Tibial nerve (tissue), 4 donors: ENCODE results near the gene FAM227B. TPM values are rescaled to one million over a fixed set of nuclear protein-coding genes. Genes with fewer than 3 reads are reported as not detected.
"Not testable (repeated sequence)": the region's sequence is repeated elsewhere in the genome, so short reads cannot be mapped to it uniquely, and the experiment has no call there.

Source experiments
- DNase-seq, 2 donors: peaks; one replicate each; pipeline ENCODE4 v3.0.0-alpha.2; 2019; ENCODE audit warnings: low spot score in 2 of 2
- H3K27ac ChIP-seq, 4 donors: fragments of 200-600 bp; sonication (generic) in 3 of 4; one replicate each; pipeline ENCODE4 v1.5.1; 2017 to 2019; ENCODE audit warnings: mild to moderate bottlenecking in 1 of 4
- H3K27me3 ChIP-seq, 2 donors: fragments of 200-600 bp; sonication (generic) in 1 of 2; one replicate each; pipeline versions ENCODE4 v1.5.1 to v1.6.0; 2017 to 2019
- H3K36me3 ChIP-seq, 3 donors: fragments of 200-600 bp; sonication (generic); one replicate each; pipeline ENCODE4 v1.5.1; 2018 to 2019
- H3K4me1 ChIP-seq, 4 donors: fragments of 200-600 bp; sonication (generic) in 3 of 4; one replicate each; pipeline ENCODE4 v1.5.1; 2017 to 2019
- H3K4me3 ChIP-seq, 4 donors: fragments of 200-600 bp; sonication (generic) in 3 of 4; one replicate each; pipeline ENCODE4 v1.5.1; 2017 to 2019; ENCODE audit warnings: mild to moderate bottlenecking in 1 of 4, moderate library complexity in 1 of 4
- H3K9me3 ChIP-seq, 4 donors: fragments of 200-600 bp; sonication (generic) in 3 of 4; one replicate each; pipeline ENCODE4 v1.5.1; 2017 to 2019
- CTCF ChIP-seq, 5 experiments: fragments of 200-600 bp in 3 of 5; fragments of 450-650 bp in 2 of 5; sonication (generic) in 3 of 5; IDR thresholded peaks; one replicate each; pipeline ENCODE4 v1.5.1; 2016 to 2019; ENCODE audit warnings: antibody characterized with exemption in 5 of 5, mild to moderate bottlenecking in 3 of 5, moderate library complexity in 2 of 5
- EP300 ChIP-seq, 2 donors: sonication (generic); formaldehyde crosslinking; IDR thresholded peaks; one replicate each; pipeline ENCODE4 v1.6.1; 2017; ENCODE audit warnings: antibody characterized with exemption in 2 of 2, mild to moderate bottlenecking in 1 of 2
- POLR2A ChIP-seq, 2 donors: fragments of 450-650 bp; IDR thresholded peaks; one replicate each; pipeline ENCODE4 v1.6.1; 2017; ENCODE audit warnings: antibody characterized with exemption in 2 of 2, mild to moderate bottlenecking in 2 of 2, moderate library complexity in 2 of 2
- WGBS, 2 donors: methylation state at CpG; one replicate each; pipeline ENCODE4 v1.1.5; 2018; 5-methylcytosine and 5-hydroxymethylcytosine counted together
- total RNA-seq, 4 donors: library from RNA; depleted of rRNA; stranded (reverse); fragments of >200 nt; gene quantifications; one replicate each; pipeline ENCODE4 v1.1.0, GENCODE V29; 2016

The FAM227B gene
- total RNA-seq, 4 donors from 2014 or later = 2.1 to 14.2 (median 7.7) TPM

GRCh38 chr15:49560045-49560444, 60.6 kb downstream of the FAM227B start:
- H3K27me3 ChIP-seq = no peaks in the 10 kb centered on the region
- peaks cover 0 to 61% (median 15%) of the 10 kb centered on the region in 4 donors for H3K9me3 ChIP-seq
- TF ChIP-seq EP300 (IDR thresholded peaks at IDR 0.05) = no peak
- TF ChIP-seq POLR2A (IDR thresholded peaks at IDR 0.05) = no peak
- TF ChIP-seq CTCF (IDR thresholded peaks at IDR 0.05) = no peak
- peaks cover 0 to 39% (median 0%) of the 10 kb centered on the region in 3 donors for H3K36me3 ChIP-seq
- no peaks in the 10 kb centered on the region for H3K4me1 ChIP-seq
- no peak overlapping the region for H3K27ac ChIP-seq
- no peak overlapping the region for H3K4me3 ChIP-seq
- no peak for DNase-seq

GRCh38 chr15:49558929-49559328, 61.7 kb downstream of the FAM227B start:
- peaks cover 0 to 33% (median 0%) of the 10 kb centered on the region in 3 donors for H3K36me3 ChIP-seq
- no peaks in the 10 kb centered on the region for H3K27me3 ChIP-seq
- no peak overlapping the region for H3K27ac ChIP-seq
- H3K4me3 ChIP-seq = no peak overlapping the region
- WGBS, 2 donors = 91 to 94% methylated on average over 2 of the region's 2 CpGs
- DNase-seq = no peak
- peaks cover 0 to 64% (median 15%) of the 10 kb centered on the region in 4 donors for H3K9me3 ChIP-seq
- H3K4me1 ChIP-seq = no peaks in the 10 kb centered on the region
- TF ChIP-seq POLR2A (IDR thresholded peaks at IDR 0.05) (no peak), CTCF (IDR thresholded peaks at IDR 0.05) (no peak), EP300 (IDR thresholded peaks at IDR 0.05) (no peak)

GRCh38 chr15:49556437-49556836, 64.2 kb downstream of the FAM227B start:
- no peaks in the 10 kb centered on the region for H3K4me1 ChIP-seq
- DNase-seq = no peak
- H3K9me3 ChIP-seq = peaks cover 0 to 59% (median 4%) of the 10 kb centered on the region in 4 donors
- no peak overlapping the region for H3K27ac ChIP-seq
- peaks cover 0 to 18% (median 0%) of the 10 kb centered on the region in 3 donors for H3K36me3 ChIP-seq
- H3K27me3 ChIP-seq = no peaks in the 10 kb centered on the region
- 79 to 100% methylated on average over 1 to 3 of the region's 3 CpGs for WGBS, 2 donors
- TF ChIP-seq CTCF (IDR thresholded peaks at IDR 0.05) (no peak), EP300 (IDR thresholded peaks at IDR 0.05) (no peak), POLR2A (IDR thresholded peaks at IDR 0.05) (no peak)
- no peak overlapping the region for H3K4me3 ChIP-seq

- not testable (repeated sequence) for DNase-seq, H3K4me1 ChIP-seq, H3K4me3 ChIP-seq, H3K27ac ChIP-seq, H3K27me3 ChIP-seq, H3K36me3 ChIP-seq
- 100% methylated on average over 6 of the region's 30 CpGs; no CpG with 5 or more reads in 1 of the 2 donors for WGBS, 2 donors
- peaks cover 0 to 45% (median 1%) of the 10 kb centered on the region in 4 donors for H3K9me3 ChIP-seq
Observed at GRCh38 chr15:49550342-49550741, 70.3 kb downstream of the FAM227B start.

GRCh38 chr15:49538520-49538919, 82.1 kb downstream of the FAM227B start:
- Histone ChIP-seq H3K36me3 (peaks cover 0 to 20% (median 0%) of the 10 kb centered on the region in 3 donors), H3K9me3 (peaks cover 0 to 42% (median 4%) of the 10 kb centered on the region in 4 donors), H3K4me1 (no peaks in the 10 kb centered on the region), H3K27ac (no peak overlapping the region), H3K27me3 (no peaks in the 10 kb centered on the region), H3K4me3 (no peak overlapping the region)
- TF ChIP-seq CTCF (IDR thresholded peaks at IDR 0.05) = no peak
- TF ChIP-seq POLR2A (IDR thresholded peaks at IDR 0.05) = no peak
- TF ChIP-seq EP300 (IDR thresholded peaks at IDR 0.05) = no peak
- DNase-seq = no peak

GRCh38 chr15:49530092-49530491, 90.5 kb downstream of the FAM227B start:
- Histone ChIP-seq H3K27ac (no peak overlapping the region), H3K4me1 (no peaks in the 10 kb centered on the region), H3K36me3 (no peaks in the 10 kb centered on the region), H3K27me3 (no peaks in the 10 kb centered on the region), H3K4me3 (no peak overlapping the region), H3K9me3 (peaks cover 0 to 17% (median 1%) of the 10 kb centered on the region in 4 donors)
- no peak for TF ChIP-seq POLR2A (IDR thresholded peaks at IDR 0.05)
- no peak for TF ChIP-seq EP300 (IDR thresholded peaks at IDR 0.05)
- no peak for TF ChIP-seq CTCF (IDR thresholded peaks at IDR 0.05)
- no peak for DNase-seq
- WGBS, 2 donors = 77 to 79% methylated on average over 1 of the region's 1 CpG
